OCI-LY1 (cell line): ENCODE data around the gene MAP1LC3C.

Experiments
- EZH2 ChIP-seq: fragments of 200-600 bp; sonication (generic), shearing (Covaris generic); IDR thresholded peaks from 2 replicates; pipeline ENCODE4 v1.8.0; 2017; ENCODE audit warnings: borderline replicate concordance, mixed run types, mild to moderate bottlenecking, antibody characterized with exemption, low read length, moderate library complexity, mixed read lengths
- TF ChIP-seq, protein P1 (sequence below): fragments of 200-600 bp; sonication (generic), shearing (Covaris generic); IDR thresholded peaks from 2 replicates; pipeline ENCODE4 v1.5.1; 2017; ENCODE audit warnings: mild to moderate bottlenecking, antibody characterized with exemption, low read length, moderate library complexity, mixed read lengths

DNA sequence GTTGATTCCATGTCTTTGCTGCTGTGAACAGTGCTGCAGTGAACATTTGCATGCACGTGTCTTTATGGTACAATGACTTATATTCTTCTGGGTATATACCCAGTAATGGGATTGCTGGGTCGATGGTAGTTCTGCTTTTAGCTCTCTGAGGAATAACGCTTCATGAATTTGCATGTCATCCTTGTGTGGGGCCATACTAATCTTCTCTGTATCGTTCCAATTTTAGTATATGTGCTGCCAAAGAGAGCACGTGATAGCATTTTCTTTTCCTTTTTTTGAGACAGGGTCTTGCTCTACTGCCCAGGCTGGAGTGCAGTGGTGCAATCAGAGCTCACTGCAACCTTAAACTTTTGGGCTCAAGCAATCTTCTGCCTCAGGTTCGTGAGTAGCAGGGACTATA is 24.9 kb upstream of the MAP1LC3C start:
- TF ChIP-seq EZH2, result no peak
- TF ChIP-seq, protein P1, sequence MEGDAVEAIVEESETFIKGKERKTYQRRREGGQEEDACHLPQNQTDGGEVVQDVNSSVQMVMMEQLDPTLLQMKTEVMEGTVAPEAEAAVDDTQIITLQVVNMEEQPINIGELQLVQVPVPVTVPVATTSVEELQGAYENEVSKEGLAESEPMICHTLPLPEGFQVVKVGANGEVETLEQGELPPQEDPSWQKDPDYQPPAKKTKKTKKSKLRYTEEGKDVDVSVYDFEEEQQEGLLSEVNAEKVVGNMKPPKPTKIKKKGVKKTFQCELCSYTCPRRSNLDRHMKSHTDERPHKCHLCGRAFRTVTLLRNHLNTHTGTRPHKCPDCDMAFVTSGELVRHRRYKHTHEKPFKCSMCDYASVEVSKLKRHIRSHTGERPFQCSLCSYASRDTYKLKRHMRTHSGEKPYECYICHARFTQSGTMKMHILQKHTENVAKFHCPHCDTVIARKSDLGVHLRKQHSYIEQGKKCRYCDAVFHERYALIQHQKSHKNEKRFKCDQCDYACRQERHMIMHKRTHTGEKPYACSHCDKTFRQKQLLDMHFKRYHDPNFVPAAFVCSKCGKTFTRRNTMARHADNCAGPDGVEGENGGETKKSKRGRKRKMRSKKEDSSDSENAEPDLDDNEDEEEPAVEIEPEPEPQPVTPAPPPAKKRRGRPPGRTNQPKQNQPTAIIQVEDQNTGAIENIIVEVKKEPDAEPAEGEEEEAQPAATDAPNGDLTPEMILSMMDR, result no peak
